ENCODE data around the gene FAM193B. TPM values are rescaled to one million over a fixed set of nuclear protein-coding genes. Genes with fewer than 3 reads are reported as not detected.

FAM193B gene
- total RNA-seq, 1 donor, result 39.4 TPM

DNA sequence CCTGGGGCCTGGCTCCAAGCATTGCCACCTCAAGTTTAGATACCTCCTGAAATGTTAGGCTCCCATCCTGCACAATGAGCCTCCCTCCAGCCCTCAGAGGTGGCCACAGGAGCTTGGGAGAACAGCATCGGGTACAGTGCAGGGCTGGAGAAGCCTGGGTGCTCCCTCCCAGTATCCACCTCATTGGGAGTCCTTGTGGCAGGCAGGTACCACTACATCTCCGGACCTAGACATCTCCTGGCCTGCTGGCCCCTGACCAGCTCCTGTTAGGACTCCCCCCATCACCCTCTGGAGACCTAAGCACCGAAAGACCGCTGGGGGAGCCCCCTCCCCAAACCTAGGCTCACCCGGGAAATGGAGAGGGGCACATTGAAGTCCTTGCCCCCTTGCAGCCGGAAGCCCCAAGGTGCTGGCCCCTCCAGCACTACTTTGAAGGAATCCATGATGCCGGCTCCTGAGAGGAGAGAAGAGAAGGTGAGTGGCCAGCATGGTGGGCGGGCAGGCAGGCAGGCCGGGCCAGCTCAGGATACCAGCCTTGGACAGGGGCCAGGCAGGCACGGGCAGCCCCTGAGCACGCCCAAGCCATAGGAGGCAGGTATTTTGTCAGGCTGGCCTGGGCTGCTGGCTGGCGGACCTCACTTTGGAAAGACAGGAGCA is 58.2 kb downstream of the FAM193B start:
- Histone ChIP-seq H3K4me3 (ENCODE audit: low read length) (peak overlapping the region; percentile 13), H3K4me1 (ENCODE audit: insufficient read depth, low read length) (peaks cover 63% of the 10 kb centered on the region), H3K27me3 (ENCODE audit: insufficient read depth, low read length) (no peaks in the 10 kb centered on the region), H3K9me3 (ENCODE audit: low read depth, low read length) (no peaks in the 10 kb centered on the region)

- H3K4me1 ChIP-seq (ENCODE audit: insufficient read depth, low read length), result peaks cover 62% of the 10 kb centered on the region
- H3K9me3 ChIP-seq (ENCODE audit: low read depth, low read length), result no peaks in the 10 kb centered on the region
- H3K27me3 ChIP-seq (ENCODE audit: insufficient read depth, low read length), result no peaks in the 10 kb centered on the region
- H3K4me3 ChIP-seq (ENCODE audit: low read length), result no peak overlapping the region
Observed at GRCh38 chr5:177495243-177496060, 58.9 kb downstream of the FAM193B start.

- Histone ChIP-seq H3K4me3 (ENCODE audit: low read length) (no peak overlapping the region), H3K27me3 (ENCODE audit: insufficient read depth, low read length) (no peaks in the 10 kb centered on the region), H3K4me1 (ENCODE audit: insufficient read depth, low read length) (peaks cover 61% of the 10 kb centered on the region), H3K9me3 (ENCODE audit: low read depth, low read length) (no peaks in the 10 kb centered on the region)
Observed at GRCh38 chr5:177494346-177495195, 59.8 kb downstream of the FAM193B start.

DNA sequence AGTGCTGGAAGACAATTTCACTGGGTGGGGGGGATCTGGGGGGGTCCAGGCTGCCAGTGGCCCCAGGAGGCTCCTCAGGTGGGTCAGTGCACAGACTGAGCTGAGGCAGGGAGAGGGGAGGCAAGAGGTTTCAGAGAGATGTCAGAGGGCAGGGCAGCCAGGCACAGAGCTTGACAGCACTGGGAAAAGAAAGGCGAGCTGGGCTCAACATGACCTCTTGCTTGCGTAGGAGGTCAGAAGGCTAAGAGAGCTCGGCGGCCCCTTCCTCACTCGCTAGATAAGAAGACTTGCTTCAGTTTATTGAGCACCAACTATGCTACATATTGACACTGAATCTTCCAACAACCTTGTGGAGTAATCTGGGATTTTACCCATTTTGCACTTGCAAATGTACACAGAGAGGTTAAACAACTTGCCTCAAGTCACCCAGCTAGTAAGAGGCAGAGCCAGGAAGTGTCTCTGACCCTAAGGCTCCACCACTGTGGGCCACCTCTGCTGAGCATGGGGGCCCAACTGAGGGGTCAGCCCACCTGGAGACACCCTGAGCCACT is 60.5 kb downstream of the FAM193B start:
- H3K9me3 ChIP-seq (ENCODE audit: low read depth, low read length), result no peaks in the 10 kb centered on the region
- peaks cover 61% of the 10 kb centered on the region for H3K4me1 ChIP-seq (ENCODE audit: insufficient read depth, low read length)
- no peak overlapping the region for H3K4me3 ChIP-seq (ENCODE audit: low read length)
- H3K27me3 ChIP-seq (ENCODE audit: insufficient read depth, low read length), result no peaks in the 10 kb centered on the region

- Histone ChIP-seq H3K27me3 (ENCODE audit: insufficient read depth, low read length) (no peaks in the 10 kb centered on the region), H3K9me3 (ENCODE audit: low read depth, low read length) (no peaks in the 10 kb centered on the region), H3K4me1 (ENCODE audit: insufficient read depth, low read length) (peaks cover 52% of the 10 kb centered on the region), H3K4me3 (ENCODE audit: low read length) (no peak overlapping the region)
Observed at GRCh38 chr5:177492841-177493240, 61.5 kb downstream of the FAM193B start.

GRCh38 chr5:177491983-177492746 is 62.2 kb downstream of the FAM193B start:
- peaks cover 49% of the 10 kb centered on the region for H3K4me1 ChIP-seq (ENCODE audit: insufficient read depth, low read length)
- no peaks in the 10 kb centered on the region for H3K27me3 ChIP-seq (ENCODE audit: insufficient read depth, low read length)
- H3K4me3 ChIP-seq (ENCODE audit: low read length), result no peak overlapping the region
- no peaks in the 10 kb centered on the region for H3K9me3 ChIP-seq (ENCODE audit: low read depth, low read length)

GRCh38 chr5:177491429-177491945 is 62.9 kb downstream of the FAM193B start:
- Histone ChIP-seq H3K9me3 (ENCODE audit: low read depth, low read length) (no peaks in the 10 kb centered on the region), H3K4me1 (ENCODE audit: insufficient read depth, low read length) (peaks cover 47% of the 10 kb centered on the region), H3K27me3 (ENCODE audit: insufficient read depth, low read length) (no peaks in the 10 kb centered on the region)

GRCh38 chr5:177490992-177491391 is 63.4 kb downstream of the FAM193B start:
- Histone ChIP-seq H3K27me3 (ENCODE audit: insufficient read depth, low read length) (no peaks in the 10 kb centered on the region), H3K9me3 (ENCODE audit: low read depth, low read length) (no peaks in the 10 kb centered on the region), H3K4me3 (ENCODE audit: low read length) (no peak overlapping the region), H3K4me1 (ENCODE audit: insufficient read depth, low read length) (peaks cover 42% of the 10 kb centered on the region)

More at GRCh38 chr5:177491429-177491945, 62.9 kb downstream of the FAM193B start:
- no peak overlapping the region for H3K4me3 ChIP-seq (ENCODE audit: low read length)

- Histone ChIP-seq H3K27me3 (ENCODE audit: insufficient read depth, low read length) (no peaks in the 10 kb centered on the region), H3K9me3 (ENCODE audit: low read depth, low read length) (no peaks in the 10 kb centered on the region), H3K4me3 (ENCODE audit: low read length) (no peak overlapping the region), H3K4me1 (ENCODE audit: insufficient read depth, low read length) (peaks cover 37% of the 10 kb centered on the region)
Observed at GRCh38 chr5:177490311-177490991, 63.9 kb downstream of the FAM193B start.

DNA sequence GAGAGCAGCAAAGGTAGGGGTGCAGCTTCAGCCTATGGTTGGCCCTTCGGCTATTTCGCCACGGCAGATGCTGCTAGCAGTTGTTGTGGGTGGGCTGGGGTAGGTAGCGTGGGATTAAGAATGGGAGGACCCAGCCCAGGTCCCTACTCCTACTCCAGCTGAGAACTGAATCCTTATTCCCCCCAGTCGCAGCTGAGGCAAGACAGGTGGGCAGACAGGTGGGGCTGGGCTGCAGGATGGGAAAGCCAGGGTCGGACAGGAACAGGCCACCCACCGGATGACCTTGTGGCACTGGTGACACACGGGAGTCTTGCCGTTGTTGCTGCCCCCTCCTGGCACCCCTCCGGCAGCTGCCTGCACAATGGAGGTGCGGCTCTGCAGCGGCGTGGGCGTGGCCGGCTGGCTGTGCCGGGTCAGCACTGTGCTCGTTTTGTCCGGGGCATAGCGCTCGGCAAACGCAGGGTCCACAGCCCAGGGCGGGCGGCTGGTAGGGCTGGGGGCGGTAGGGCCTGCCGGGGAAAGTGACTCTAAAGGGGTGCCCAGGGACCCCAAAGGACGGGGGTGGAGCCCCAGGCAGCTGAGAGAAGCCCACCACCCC is 65.1 kb downstream of the FAM193B start:
- H3K27me3 ChIP-seq (ENCODE audit: insufficient read depth, low read length), result no peaks in the 10 kb centered on the region
- peaks cover 24% of the 10 kb centered on the region for H3K4me1 ChIP-seq (ENCODE audit: insufficient read depth, low read length)
- no peaks in the 10 kb centered on the region for H3K9me3 ChIP-seq (ENCODE audit: low read depth, low read length)
- no peak overlapping the region for H3K4me3 ChIP-seq (ENCODE audit: low read length)

- H3K4me3 ChIP-seq (ENCODE audit: low read length), result no peak overlapping the region
- no peaks in the 10 kb centered on the region for H3K9me3 ChIP-seq (ENCODE audit: low read depth, low read length)
- no peaks in the 10 kb centered on the region for H3K27me3 ChIP-seq (ENCODE audit: insufficient read depth, low read length)
- peaks cover 12% of the 10 kb centered on the region for H3K4me1 ChIP-seq (ENCODE audit: insufficient read depth, low read length)
Observed at GRCh38 chr5:177487975-177488374, 66.4 kb downstream of the FAM193B start.

DNA sequence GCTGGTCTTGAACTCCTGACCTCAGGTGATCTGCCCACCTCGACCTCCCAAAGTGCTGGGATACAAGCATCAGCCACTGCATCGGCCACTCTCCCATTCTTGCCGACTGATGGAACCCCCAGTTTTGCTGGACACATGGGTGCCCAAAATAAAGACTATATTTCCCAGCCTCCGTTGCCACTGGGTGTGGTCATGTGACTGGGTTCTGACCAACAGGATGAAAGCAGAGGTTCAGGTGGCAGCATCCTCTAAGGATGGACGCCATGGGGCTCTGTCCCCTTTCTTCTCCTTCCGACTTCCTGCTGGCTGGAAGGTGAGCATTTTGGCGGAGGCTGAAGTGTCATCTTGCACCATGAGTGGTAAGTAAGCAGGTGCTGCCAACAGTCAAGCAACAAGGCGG is 67.2 kb downstream of the FAM193B start:
- Histone ChIP-seq H3K4me1 (ENCODE audit: insufficient read depth, low read length) (peaks cover 8% of the 10 kb centered on the region), H3K4me3 (ENCODE audit: low read length) (no peak overlapping the region), H3K27me3 (ENCODE audit: insufficient read depth, low read length) (no peaks in the 10 kb centered on the region), H3K9me3 (ENCODE audit: low read depth, low read length) (no peaks in the 10 kb centered on the region)

- Histone ChIP-seq H3K9me3 (ENCODE audit: low read depth, low read length) (no peaks in the 10 kb centered on the region), H3K4me3 (ENCODE audit: low read length) (no peak overlapping the region), H3K4me1 (ENCODE audit: insufficient read depth, low read length) (peaks cover 7% of the 10 kb centered on the region), H3K27me3 (ENCODE audit: insufficient read depth, low read length) (no peaks in the 10 kb centered on the region)
Observed at GRCh38 chr5:177486256-177486655, 68.1 kb downstream of the FAM193B start.
